HEK293 (cell line): ENCODE data around the gene UBE2E1.
A peak's percentile ranks its signal among the peaks of the same experiment; 100 is the strongest.

Source experiments
- GLI2 ChIP-seq: fragments of 450-650 bp; formaldehyde crosslinking; IDR thresholded peaks from 2 replicates; pipeline ENCODE4; 2017; ENCODE audit warnings: missing biosample characterization, missing genetic modification characterization, low read depth, borderline replicate concordance
- HIC1 ChIP-seq: fragments of 450-650 bp; formaldehyde crosslinking; IDR thresholded peaks from 2 replicates; pipeline ENCODE4 v1.5.1; 2016; ENCODE audit warnings: missing biosample characterization, missing genetic modification characterization
- OSR2 ChIP-seq: fragments of 450-650 bp; formaldehyde crosslinking; IDR thresholded peaks from 2 replicates; pipeline ENCODE4 v1.5.1; 2016; ENCODE audit warnings: missing biosample characterization, missing genetic modification characterization
- PRDM10 ChIP-seq: fragments of 450-650 bp; formaldehyde crosslinking; IDR thresholded peaks from 2 replicates; pipeline ENCODE4 v1.5.1; 2016; ENCODE audit warnings: missing biosample characterization, missing genetic modification characterization
- PRDM4 ChIP-seq: fragments of 450-650 bp; formaldehyde crosslinking; IDR thresholded peaks from 2 replicates; pipeline ENCODE4 v1.5.1; 2017; ENCODE audit warnings: missing biosample characterization, missing genetic modification characterization
- SALL2 ChIP-seq: fragments of 450-650 bp; formaldehyde crosslinking; IDR thresholded peaks from 2 replicates; pipeline ENCODE4 v1.5.0; 2017; ENCODE audit warnings: missing biosample characterization, mild to moderate bottlenecking, missing genetic modification characterization, borderline replicate concordance
- SCRT2 ChIP-seq: fragments of 450-650 bp; formaldehyde crosslinking; IDR thresholded peaks from 2 replicates; pipeline ENCODE4 v1.5.1; 2016; ENCODE audit warnings: missing biosample characterization, missing genetic modification characterization
- TCF7L2 ChIP-seq: IDR thresholded peaks from 2 replicates; pipeline ENCODE4 v1.6.1; 2011; ENCODE audit warnings: low read depth, mild to moderate bottlenecking, inconsistent platforms, low read length, moderate library complexity, borderline replicate concordance
- ZBTB10 ChIP-seq: fragments of 450-650 bp; formaldehyde crosslinking; IDR thresholded peaks from 2 replicates; pipeline ENCODE4 v1.5.1; 2016; ENCODE audit warnings: missing biosample characterization, missing genetic modification characterization
- ZBTB44 ChIP-seq: fragments of 450-650 bp; IDR thresholded peaks from 2 replicates; pipeline ENCODE4 v1.5.1; 2018; ENCODE audit warnings: missing biosample characterization, mild to moderate bottlenecking, missing genetic modification characterization
- ZFP3 ChIP-seq: fragments of 450-650 bp; formaldehyde crosslinking; IDR thresholded peaks from 2 replicates; pipeline ENCODE4 v1.5.1; 2016; ENCODE audit warnings: low read depth, missing biosample characterization, missing genetic modification characterization
- ZFP41 ChIP-seq: fragments of 450-650 bp; formaldehyde crosslinking; IDR thresholded peaks from 2 replicates; pipeline ENCODE4 v1.5.1; 2016; ENCODE audit warnings: missing biosample characterization, missing genetic modification characterization, borderline replicate concordance
- ZNF221 ChIP-seq: fragments of 450-650 bp; formaldehyde crosslinking; IDR thresholded peaks from 2 replicates; pipeline ENCODE4 v1.5.1; 2017; ENCODE audit warnings: missing biosample characterization, missing genetic modification characterization, borderline replicate concordance
- ZNF26 ChIP-seq: fragments of 450-650 bp; formaldehyde crosslinking; IDR thresholded peaks from 2 replicates; pipeline ENCODE4 v1.5.1; 2016; ENCODE audit warnings: missing biosample characterization, missing genetic modification characterization
- ZNF366 ChIP-seq: fragments of 450-650 bp; formaldehyde crosslinking; conservative IDR thresholded peaks from 2 replicates; pipeline ENCODE4 v1.5.1; 2016; ENCODE audit warnings: missing biosample characterization, missing genetic modification characterization
- ZNF37A ChIP-seq: fragments of 450-650 bp; IDR thresholded peaks from 2 replicates; pipeline ENCODE4 v1.5.1; 2018; ENCODE audit warnings: missing biosample characterization, missing genetic modification characterization
- ZNF433 ChIP-seq: fragments of 450-650 bp; formaldehyde crosslinking; IDR thresholded peaks from 2 replicates; pipeline ENCODE4 v1.5.1; 2016; ENCODE audit warnings: missing biosample characterization, missing genetic modification characterization, low read depth
- ZNF501 ChIP-seq: fragments of 450-650 bp; formaldehyde crosslinking; IDR thresholded peaks from 2 replicates; pipeline ENCODE4 v1.5.1; 2016; ENCODE audit warnings: missing biosample characterization, missing genetic modification characterization
- ZNF560 ChIP-seq: fragments of 450-650 bp; formaldehyde crosslinking; IDR thresholded peaks from 2 replicates; pipeline ENCODE4 v1.5.1; 2017; ENCODE audit warnings: missing biosample characterization, missing genetic modification characterization, borderline replicate concordance
- ZNF571 ChIP-seq: fragments of 450-650 bp; formaldehyde crosslinking; IDR thresholded peaks from 2 replicates; pipeline ENCODE4 v1.5.0; 2017; ENCODE audit warnings: missing biosample characterization, missing genetic modification characterization
- ZNF580 ChIP-seq: fragments of 450-650 bp; formaldehyde crosslinking; IDR thresholded peaks from 2 replicates; pipeline ENCODE4 v1.5.1; 2016; ENCODE audit warnings: missing biosample characterization, missing genetic modification characterization
- ZNF600 ChIP-seq: fragments of 450-650 bp; formaldehyde crosslinking; IDR thresholded peaks from 2 replicates; pipeline ENCODE4 v1.5.1; 2016; ENCODE audit warnings: missing biosample characterization, missing genetic modification characterization
- ZNF621 ChIP-seq: fragments of 450-650 bp; formaldehyde crosslinking; IDR thresholded peaks from 2 replicates; pipeline ENCODE4 v1.5.1; 2017; ENCODE audit warnings: missing biosample characterization, missing genetic modification characterization
- ZNF660 ChIP-seq: fragments of 450-650 bp; IDR thresholded peaks from 2 replicates; pipeline ENCODE4 v1.5.1; 2018; ENCODE audit warnings: missing biosample characterization, mild to moderate bottlenecking, missing genetic modification characterization
- ZNF776 ChIP-seq: fragments of 450-650 bp; formaldehyde crosslinking; IDR thresholded peaks from 2 replicates; pipeline ENCODE4 v1.5.0; 2017; ENCODE audit warnings: missing biosample characterization, missing genetic modification characterization, borderline replicate concordance
- ZXDB ChIP-seq: fragments of 450-650 bp; formaldehyde crosslinking; IDR thresholded peaks from 2 replicates; pipeline ENCODE4 v1.5.1; 2016; ENCODE audit warnings: missing biosample characterization, missing genetic modification characterization

Gene UBE2E1

GRCh38 chr3:23923786-23924185, 118.0 kb downstream of the UBE2E1 start (continued):
- TF ChIP-seq PRDM4 (tag by site-specific recombination): no peak
- no peak for TF ChIP-seq ZNF776 (tag by site-specific recombination)
- TF ChIP-seq ZNF560 (tag by site-specific recombination): no peak
- no peak for TF ChIP-seq ZNF660 (tag by site-specific recombination)
- TF ChIP-seq ZNF26: no peak
- TF ChIP-seq ZBTB44 (tag by site-specific recombination): peak; percentile 68
- no peak for TF ChIP-seq ZNF501
- no peak for TF ChIP-seq GLI2
- no peak for TF ChIP-seq ZXDB (tag by site-specific recombination)
- TF ChIP-seq ZNF571 (tag by site-specific recombination): no peak
- peak; percentile 75 for TF ChIP-seq ZNF600 (tag by site-specific recombination)
- peak; percentile 85 for TF ChIP-seq OSR2 (tag by site-specific recombination)
- TF ChIP-seq PRDM10 (tag by site-specific recombination): peak; percentile 91
- TF ChIP-seq TCF7L2: no peak
- no peak for TF ChIP-seq ZNF580 (tag by site-specific recombination)
- TF ChIP-seq ZNF433 (tag by site-specific recombination): no peak
- TF ChIP-seq ZNF37A (tag by site-specific recombination): no peak
- no peak for TF ChIP-seq ZNF221
- TF ChIP-seq SALL2 (tag by site-specific recombination): no peak
- TF ChIP-seq ZNF366: peak; percentile 33; the same call in 1 of the 2 replicates
- no peak for TF ChIP-seq ZNF621
- no peak for TF ChIP-seq ZBTB10 (tag by site-specific recombination)
- no peak for TF ChIP-seq HIC1 (tag by site-specific recombination)
- TF ChIP-seq ZFP3 (tag by site-specific recombination): no peak
- peak; percentile 37; the same call in 1 of the 2 replicates for TF ChIP-seq SCRT2 (tag by site-specific recombination)
- no peak for TF ChIP-seq ZFP41 (tag by site-specific recombination)
